Gastroesophageal sphincter (tissue), 3 donors: ENCODE results near the gene NBEA.

Experiments used
- POLR2A ChIP-seq, 2 donors: fragments of 450-650 bp; IDR thresholded peaks; one replicate each; pipeline ENCODE4 v1.6.1; 2017; ENCODE audit warnings: antibody characterized with exemption in 2 of 2, mild to moderate bottlenecking in 2 of 2, moderate library complexity in 1 of 2
- POLR2AphosphoS5 ChIP-seq: sonication (generic); formaldehyde crosslinking; IDR thresholded peaks from one replicate; pipeline ENCODE4 v1.6.1; 2017; ENCODE audit warnings: antibody characterized with exemption
- TF ChIP-seq, protein P1 (sequence below), 4 experiments: fragments of 200-600 bp in 2 of 4; fragments of 450-650 bp in 2 of 4; sonication (generic) in 1 of 4; IDR thresholded peaks; one replicate each; pipeline ENCODE4 v1.5.1; 2017 to 2019; ENCODE audit warnings: antibody characterized with exemption in 4 of 4, mild to moderate bottlenecking in 2 of 4, moderate library complexity in 2 of 4

DNA sequence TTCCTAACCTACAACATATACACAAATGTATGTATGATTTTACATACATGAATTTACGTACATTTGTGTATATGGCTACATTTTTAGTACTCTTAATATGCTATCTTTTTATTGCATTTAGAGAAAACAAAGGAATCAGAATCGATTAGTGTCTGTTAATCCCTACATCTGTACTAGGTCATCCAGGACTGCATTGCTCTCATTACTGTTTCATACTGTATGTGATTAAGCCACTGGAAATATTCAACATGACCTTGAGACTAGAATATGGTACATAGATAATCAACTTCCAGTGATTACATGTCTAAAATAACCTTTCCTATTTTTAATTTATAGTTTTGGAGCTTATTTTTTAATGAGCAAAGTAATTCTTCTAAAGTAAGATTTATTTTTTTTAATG lies 539.7 kb downstream of the NBEA start:
- TF ChIP-seq, protein P1, sequence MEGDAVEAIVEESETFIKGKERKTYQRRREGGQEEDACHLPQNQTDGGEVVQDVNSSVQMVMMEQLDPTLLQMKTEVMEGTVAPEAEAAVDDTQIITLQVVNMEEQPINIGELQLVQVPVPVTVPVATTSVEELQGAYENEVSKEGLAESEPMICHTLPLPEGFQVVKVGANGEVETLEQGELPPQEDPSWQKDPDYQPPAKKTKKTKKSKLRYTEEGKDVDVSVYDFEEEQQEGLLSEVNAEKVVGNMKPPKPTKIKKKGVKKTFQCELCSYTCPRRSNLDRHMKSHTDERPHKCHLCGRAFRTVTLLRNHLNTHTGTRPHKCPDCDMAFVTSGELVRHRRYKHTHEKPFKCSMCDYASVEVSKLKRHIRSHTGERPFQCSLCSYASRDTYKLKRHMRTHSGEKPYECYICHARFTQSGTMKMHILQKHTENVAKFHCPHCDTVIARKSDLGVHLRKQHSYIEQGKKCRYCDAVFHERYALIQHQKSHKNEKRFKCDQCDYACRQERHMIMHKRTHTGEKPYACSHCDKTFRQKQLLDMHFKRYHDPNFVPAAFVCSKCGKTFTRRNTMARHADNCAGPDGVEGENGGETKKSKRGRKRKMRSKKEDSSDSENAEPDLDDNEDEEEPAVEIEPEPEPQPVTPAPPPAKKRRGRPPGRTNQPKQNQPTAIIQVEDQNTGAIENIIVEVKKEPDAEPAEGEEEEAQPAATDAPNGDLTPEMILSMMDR (IDR thresholded peaks at IDR 0.05) = no peak
- TF ChIP-seq POLR2A (IDR thresholded peaks at IDR 0.05) = no peak
- no peak for TF ChIP-seq POLR2AphosphoS5
